NCI-H146 treated with DMSO at 0.1 percent for 48 hours (cell line): ENCODE data around the gene BCL6.
A peak's percentile ranks its signal among the peaks of the same experiment; 100 is the strongest.

Experiments
- DNase-seq: peaks from one replicate; lab custom pipeline; 2025; ENCODE audit not compliant: unreplicated experiment; lab: John Stamatoyannopoulos, UW

The BCL6 gene

DNA sequence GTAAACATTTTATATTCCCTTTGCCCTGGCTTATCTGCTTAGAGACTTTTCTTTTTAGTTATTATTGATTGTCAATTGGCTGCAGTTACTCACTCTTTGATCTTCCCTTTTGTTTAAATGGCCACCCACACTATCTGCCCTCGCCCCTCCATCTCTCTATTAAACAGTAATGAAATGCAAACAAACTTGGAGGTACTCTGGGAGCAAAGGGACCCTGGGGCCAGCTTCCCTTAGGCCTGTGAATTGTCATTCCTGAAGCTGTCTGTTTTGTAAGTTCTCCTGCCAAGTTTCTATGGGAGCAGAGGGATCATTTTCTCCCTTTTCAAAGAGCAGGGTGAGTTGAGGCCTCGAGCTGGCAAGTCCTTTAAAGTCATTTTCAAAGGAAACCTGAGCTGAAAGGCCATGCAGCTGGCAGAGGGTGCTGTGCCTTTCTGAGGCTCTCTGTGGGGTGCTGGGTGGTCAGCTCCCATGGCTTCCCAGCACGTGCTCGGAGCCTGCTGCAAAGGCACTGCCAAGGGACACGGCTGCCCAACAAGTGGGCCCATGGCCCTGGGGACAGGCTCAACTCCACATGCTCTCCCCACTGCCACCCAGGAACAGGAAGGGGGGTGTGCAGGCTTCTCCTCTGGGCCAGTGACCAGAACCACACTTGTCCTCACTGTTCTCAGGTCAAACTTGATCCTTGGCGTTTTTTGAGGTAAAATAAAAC is 25.5 kb downstream of the BCL6 start:
- DNase-seq, result no peak

DNA sequence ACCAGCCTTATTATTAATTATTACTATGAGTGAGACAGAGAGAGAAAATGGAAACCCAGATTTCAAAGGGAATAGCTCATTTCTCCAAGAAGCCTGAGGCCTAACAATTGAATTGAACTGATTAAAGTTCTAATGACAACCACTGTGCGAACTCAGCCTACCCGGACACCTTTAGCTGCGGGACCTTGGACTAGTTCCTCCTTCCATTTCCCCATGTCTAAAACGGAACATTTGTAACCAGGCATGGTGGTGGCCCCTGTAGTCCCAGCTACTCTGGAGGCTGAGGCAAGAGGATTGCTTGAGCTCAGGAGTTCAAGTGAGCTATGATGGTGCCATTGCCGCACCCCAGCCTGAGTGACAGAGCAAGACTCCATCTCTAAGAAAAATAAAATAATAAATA is 26.5 kb downstream of the BCL6 start:
- no peak for DNase-seq

DNA sequence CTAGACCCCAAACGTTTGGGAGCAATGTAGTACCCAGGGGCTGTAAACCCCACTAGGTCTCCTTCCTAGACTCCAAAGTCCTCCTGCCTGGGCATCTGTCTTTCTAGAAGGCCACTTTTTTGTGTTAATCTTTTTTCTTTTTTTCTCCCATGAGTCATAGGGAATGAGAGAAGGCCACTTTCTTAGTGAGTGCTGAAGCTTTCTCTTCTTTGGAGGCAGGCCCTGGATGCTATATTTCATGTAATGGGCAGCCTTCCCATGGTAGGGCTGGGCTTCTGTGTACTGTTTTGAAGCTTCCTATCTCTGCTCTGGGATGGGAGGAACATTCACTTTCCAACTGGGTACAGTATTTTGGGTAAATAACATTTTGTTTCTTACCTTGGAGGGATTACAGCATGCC is 27.7 kb downstream of the BCL6 start:
- DNase-seq, result no peak

DNA sequence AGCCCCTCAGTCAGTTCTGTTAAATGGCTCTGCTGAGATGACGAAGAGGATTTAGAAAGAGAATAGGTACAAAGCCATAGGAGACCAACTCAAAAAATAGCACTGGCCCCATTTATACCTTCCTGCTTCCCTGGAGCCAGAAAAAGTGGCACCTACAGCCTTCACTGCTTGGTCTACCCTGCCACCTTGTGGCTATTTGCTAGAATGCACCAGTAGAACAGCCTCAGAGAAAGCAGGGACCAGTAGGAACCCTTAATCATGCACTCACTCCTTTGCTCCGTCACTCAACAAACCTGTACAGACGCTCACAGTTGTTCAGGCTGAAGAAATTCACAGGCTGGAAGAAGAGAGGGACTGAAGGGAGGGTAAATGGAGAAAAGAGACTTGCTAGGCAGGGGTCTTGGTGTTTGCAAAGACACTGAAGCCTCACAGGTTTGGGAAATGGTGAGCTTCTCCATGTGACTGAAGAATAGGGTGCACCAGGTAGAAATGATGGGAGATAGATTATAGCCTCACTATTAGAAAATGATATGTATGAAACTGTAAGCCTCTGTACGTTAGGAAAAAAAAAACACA is 30.8 kb downstream of the BCL6 start:
- DNase-seq, result peak; percentile 23

DNA sequence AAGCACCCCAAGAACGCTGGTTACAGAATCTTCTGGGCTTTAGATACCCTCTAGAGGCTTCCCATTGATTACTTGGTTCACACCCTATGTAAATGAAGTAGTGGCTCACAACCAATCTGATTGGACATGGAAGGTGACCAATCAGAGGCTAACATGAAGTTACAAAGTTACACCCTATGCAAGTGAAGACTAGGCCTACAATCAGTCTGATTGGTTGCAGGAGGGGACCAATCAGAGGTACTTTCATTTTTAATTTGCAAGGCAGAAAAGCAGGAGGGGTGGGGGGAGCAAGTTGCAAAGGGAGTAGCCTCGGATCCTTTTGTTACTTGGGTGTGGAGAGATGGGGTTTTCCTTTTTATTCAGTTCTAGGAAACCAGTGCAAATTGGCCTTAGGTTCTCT is 31.8 kb downstream of the BCL6 start:
- DNase-seq, result no peak

DNA sequence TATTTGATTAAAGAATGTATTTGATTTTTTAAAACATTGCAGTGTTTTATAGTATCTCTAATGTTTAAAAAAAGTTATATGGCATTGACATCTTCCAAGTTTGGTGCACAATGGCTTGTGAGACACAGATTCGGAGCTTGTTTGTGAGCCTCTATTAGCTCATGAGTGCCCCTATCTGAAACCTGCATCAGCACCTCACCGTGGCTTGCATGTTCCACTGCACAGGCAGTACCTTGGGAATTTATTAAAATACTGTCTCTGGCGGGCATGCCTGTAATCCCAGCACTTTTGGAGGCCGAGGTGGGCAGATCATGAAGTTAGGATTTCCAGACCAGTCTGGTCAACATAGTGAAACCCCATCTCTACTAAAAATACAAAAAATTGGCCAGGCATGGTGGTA is 36.1 kb downstream of the BCL6 start:
- DNase-seq, result no peak

DNA sequence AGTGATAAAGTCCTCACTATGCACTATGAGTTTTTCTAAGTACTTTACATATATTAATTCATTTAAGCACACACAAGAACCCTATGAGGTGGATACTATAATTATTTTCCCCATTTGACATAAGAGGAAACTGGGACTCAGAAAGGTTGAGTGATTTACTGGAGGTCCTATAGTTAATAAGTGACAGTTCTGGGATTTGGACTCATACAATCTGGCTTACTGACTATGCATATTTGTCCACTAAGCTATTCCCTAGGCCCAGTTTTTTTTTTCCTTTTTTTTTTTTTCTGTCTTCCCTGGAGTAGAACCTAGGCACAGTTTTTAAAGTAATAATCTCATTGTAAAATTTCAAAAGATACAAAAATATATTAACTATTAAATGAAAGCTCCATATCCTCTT is 36.6 kb downstream of the BCL6 start:
- DNase-seq, result no peak

DNA sequence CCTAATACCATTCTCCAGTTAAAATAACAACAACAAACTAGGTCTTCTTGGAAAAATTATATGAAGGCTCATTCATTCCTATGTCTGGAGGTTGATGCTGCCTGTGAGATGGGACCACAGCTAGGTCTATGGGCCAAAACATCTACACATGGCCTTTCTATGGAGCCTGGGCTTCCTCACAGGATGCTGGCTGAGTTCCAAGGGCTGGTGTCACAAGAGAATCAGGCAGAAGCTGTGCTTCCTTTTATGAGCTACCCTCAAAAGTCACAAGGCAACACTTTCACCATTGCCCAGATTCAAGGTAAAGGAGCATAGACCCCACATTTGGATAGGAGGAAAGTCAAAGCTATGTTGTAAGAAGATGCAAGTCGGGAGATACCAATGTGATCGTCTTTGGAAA is 38.3 kb downstream of the BCL6 start:
- no peak for DNase-seq

DNA sequence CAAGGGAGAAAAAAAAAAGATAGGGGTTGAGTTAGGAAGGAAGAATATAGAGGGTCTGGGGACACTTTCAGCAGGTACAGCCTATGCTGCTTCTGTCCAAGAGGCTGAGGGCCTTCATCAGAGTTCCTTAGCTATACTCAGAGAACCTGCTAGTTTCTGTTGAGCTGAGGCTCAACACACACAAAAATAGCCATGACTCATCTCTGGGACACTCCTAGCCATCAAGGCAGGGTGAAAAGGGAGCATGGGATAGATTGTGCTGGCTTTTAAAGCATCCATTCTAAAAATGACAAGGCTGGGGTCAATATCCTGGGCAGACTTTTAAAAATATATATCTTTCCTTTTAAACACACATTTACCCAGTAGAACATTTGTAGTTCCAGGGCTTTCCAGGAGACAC is 40.1 kb downstream of the BCL6 start:
- no peak for DNase-seq

DNA sequence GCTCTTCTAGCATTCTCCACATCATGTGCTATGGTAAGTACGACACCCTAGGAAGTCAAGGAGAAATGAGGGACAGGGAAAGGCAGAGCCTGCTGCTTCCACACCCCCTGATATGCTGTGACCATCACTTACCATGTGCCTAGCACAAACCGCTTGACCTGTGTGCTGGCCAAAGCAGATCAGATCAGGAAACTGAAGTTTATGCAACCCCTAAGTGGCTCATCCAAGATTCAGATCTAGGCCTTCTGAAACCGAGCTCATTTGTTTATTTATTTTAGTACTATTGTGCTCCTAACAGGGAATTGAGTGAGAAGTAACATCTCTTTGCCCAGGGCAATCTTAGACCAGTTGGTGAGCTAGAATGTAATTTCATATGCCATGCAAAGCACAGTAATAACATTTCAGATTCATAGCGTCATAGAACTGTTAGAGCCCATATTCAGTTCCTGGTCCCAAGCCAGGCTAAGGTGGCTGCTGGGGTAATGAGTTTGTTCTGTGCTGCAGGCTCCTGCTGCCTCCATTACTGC is 42.7 kb downstream of the BCL6 start, which contains the start of gene RTP2:
RTP2 (minus strand) TSS at position 51 of the 527 bp plus-strand sequence. CDS start 429 bp downstream, outside the sequence.
- DNase-seq, result no peak

DNA sequence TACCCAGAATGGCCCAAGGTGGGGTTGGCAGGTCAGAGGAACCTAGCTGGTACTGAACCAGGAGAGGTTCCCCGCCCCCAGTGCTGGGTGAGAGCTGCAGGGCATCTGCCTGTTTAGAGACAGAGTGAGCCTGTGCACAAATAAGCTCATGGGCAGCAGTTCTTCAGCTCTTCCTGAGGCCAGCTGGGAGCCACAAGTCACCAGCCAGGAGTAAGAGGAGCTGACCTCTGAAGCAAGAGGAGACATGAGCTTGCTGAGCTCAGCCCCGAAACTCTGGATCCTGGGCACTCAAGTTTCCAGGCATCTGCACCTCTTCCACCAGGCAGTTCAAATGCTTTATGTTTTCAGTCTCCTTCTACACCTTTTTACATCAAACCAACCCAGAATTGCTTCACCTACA is 45.0 kb downstream of the BCL6 start:
- DNase-seq, result no peak

DNA sequence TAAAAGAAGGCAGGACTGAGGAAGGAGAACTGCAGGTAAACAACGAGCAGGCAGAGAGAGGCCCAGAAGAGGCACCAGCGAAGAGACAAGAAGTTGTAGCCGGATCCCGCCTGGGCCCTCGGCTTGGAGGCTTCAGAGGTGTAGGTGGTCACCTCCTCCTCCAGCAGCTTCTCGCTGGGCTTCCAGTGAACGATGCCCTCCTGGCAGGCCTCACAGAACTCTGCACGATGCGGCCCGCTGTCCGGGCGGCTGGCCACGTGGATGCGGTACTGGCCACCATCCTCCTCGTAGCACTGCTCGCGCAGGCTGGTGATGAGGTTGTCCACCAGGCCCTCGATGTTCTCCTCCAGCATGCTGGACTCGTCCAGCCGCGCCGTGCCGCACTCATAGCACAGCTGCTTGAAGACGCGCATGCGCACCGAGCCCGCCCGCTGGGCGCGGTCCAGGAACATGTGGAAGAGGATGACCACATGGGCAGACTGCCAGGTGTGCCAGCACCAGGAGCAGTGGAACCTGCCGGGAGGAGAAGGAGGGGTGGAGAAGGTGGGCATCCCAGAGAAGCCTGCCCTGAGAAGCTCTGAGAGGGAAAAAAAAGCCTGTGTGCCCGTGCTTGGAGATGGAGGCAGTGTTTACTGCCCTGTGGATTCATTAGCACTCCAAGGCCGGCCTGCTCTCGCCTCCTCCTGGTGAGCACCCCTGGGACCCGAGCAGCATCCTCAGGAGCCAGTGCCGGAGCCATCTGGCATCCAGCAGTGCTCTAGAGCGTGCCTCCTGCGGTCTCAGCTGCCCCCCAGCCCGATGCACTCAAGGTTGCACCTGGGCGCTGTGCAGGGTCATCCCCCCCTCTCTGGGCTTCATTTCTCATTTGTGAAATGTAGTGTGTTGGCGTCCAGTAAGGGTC is 46.5 kb downstream of the BCL6 start:
- DNase-seq, result no peak

DNA sequence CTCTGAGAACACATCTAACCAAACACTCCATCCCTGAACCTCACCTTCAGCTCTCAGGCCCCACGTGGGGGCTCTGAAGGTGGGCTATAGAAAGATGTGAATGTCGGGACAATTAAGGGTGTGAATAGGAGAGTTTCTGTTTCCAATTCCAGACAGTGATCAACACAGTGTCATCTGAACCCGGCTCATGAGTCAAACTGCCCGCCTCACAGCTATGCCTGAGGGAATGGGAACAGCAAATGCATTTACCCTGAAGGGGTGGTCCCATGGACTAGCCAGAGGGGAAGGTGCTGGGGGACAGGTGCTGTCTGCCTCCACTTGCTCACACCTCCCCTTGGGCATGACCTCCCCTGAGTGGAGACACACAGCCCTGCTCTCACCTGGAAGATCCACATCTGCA is 49.2 kb downstream of the BCL6 start:
- no peak for DNase-seq

DNA sequence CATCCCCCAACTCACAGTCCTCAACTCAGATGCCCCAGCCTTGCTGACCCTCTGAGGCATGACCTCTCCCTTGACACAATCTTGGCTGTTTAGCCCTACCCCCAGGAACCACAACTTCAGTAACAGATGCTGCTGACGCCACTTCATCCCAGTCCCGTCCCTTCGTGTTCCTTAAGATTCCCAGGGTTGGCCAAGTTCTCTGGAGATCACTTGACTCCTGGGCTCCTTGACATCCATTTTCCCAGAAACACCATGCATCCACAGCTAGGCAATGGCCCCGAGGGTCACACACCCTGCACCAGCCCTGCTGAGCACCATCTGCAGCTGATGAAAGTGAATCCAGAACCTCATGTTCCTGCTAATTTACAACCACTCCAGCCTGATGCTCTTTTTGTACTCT is 49.8 kb downstream of the BCL6 start:
- no peak for DNase-seq

DNA sequence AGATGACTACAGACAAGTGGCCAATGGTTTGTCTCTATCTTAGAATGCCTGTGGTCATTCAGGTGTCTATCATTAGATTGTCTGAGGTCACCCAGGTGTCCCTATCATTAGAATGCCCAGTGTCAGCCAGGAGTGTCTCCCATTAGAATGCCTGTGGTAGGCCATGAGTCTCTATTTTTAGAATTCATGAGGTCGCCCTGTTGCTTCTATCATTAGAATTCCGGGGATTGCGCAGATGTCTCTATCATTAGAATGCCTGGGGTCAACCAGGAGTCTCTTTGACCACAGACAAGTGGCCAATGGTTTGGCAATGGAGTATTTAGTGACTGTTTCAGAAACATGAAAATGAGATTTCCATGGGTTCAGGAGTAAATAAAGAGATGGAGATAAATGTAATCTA is 50.5 kb downstream of the BCL6 start:
- no peak for DNase-seq

DNA sequence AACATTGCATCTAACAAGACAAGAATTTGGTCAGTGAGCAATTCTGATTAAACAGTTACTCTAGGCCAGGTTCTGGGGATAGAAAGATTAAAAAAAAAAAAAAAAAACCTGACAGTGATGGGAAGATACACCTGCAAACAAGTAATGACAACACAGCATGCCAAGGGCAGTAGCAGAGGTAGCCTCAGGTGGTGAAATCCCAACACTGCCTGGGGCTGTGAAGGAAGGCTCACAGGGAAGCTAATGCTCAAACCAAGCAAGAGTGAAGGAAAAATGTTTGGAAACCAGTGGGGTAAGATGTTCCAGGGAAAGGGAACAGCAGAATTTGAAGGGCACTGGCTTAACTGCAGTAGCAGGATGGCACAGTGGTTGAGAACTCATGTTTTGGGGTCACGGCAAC is 51.8 kb downstream of the BCL6 start:
- DNase-seq, result no peak

DNA sequence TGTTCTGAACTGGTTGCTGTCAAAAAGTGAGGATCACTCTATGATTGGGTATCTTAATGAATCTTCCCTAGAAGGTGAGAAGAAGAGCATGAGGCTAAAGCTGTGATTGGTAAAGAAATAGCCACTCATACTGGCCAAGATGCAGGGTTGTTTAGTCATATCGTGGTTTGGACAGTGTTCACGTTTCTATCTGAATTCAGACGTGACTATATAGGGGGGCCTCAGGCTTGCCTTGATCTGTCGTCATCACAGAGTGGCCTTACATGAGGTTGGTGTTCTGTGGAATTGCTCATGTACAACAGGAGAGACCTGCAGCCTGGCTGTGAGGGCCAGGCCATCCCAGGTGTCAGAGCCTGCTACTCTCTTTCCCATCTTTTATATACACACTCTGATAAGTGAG is 55.3 kb downstream of the BCL6 start:
- no peak for DNase-seq

DNA sequence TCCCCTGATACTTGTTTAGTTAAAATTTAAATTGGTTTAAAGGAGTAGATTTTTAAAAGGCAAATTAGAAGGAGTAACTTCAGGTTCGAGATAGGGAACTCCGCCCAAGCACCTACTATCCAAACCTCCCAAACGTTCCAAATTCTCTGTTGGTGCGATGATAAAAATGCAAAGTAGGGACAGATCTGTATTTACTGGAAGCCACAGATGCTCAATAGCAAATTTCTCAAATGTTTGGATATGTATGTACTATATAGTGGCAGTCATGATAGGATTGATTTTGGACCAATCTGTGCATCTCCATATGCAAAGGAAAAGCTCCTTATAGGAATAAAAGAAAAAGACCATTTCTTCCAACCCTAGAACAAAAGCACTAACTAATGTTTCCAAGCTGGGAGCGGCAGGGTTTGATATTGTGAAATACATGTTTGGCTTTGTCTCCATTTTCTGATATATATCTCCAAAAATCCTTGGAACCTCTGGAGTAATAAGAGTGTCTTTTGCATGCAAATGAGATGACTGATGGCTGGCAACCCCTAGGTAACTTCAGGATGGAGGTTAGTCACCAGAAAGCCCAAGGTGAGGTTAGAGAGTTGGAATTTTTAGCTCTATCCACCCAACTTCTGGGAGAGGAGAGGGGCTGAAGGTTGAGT is 58.5 kb downstream of the BCL6 start:
- DNase-seq, result no peak

DNA sequence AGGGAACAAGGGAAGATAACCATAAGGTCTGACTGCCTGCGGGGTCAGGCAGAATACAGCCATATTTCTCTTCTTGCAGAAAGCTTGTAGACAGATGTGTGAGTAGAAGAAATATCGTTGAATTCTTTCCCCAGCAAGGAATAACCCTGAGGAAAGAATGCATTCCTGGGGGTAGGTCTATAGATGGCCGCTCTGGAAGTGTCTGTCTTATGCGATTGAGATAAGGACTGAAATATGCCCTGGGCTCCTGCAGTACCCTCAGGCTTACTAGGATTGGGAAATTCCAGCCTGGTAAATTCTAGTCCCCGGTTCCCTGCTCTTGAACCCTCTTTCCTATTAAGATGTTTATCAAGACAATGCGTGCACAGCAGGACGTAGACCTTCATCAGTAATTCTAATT is 59.3 kb downstream of the BCL6 start:
- DNase-seq, result no peak

DNA sequence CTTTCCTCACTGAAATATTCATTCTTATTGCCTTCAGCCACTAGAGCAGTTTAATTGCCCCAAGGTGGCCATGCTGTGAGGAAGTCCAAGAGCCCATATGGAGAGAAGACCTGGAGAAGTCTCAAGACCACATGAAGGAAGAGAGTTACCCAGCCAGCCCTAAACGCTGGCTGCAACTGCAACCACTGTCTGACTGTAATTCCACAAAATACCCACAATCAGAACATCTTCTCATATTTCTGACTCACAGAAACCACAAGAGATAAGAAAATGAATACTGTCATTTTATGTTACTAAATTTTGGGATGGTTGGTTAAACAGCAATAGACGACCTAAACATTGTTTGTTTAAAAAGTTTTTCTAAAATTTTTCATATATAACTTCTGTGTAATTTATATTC is 60.4 kb downstream of the BCL6 start:
- no peak for DNase-seq

DNA sequence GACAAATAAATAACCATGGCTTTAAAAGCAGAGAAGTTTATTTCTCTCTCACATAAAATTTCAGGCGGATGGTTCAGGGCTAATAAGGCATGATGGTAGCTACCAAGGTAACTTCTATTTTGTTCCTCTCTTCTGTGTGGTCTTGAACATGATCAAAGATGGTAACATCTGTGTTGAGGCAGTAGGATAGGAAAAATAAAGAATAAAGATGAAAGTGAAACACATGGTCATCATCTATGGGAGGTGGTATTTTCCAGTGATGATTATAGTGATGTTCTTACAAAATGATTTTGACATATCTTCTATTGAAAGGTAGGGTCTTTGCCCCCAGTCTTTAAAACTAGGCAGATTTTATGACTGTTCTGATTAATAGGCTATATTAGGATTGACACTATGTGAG is 60.8 kb downstream of the BCL6 start:
- DNase-seq, result no peak
